GM18520 (cell line): ENCODE results near the gene RPS6KA2.

Experiments
- ATAC-seq: cut with Tn5 transposase; IDR thresholded peaks from one replicate; pipeline ENCODE4 v1.9.1; 2021; ENCODE audit not compliant: unreplicated experiment

The RPS6KA2 gene

DNA sequence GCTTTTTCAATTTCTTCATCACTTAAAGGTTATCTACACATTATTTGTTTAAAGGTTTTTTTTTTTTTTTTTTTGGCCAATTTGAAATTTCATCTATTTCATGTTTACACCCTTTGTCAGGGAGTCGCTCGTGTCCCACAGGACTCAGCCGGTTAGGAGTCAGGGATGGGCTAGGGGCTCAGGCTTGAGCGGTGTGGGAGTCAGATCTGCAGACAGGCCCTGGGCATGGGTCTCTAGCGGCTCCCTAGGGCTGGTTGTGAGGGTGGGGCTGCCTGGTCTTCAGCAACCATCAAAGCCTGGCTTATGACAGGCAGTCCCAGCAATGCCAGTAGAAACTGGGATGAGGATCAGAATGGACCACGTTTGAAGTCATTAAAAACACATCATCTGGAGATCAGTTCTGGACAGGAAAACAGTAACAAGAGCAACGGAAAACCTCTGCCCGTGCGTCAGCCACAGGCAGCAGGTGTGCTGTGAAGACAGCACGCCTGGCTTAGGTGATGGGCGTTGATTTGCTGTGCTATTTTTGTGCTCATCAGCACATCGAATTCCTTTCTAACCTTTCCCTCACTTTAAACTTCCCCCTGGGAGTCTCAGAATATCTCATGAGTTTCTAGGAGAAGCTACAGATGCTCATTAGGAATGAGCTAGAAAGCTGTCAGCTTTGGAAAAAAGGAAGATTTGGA is 153.0 kb downstream of the RPS6KA2 start:
- ATAC-seq = no peak

DNA sequence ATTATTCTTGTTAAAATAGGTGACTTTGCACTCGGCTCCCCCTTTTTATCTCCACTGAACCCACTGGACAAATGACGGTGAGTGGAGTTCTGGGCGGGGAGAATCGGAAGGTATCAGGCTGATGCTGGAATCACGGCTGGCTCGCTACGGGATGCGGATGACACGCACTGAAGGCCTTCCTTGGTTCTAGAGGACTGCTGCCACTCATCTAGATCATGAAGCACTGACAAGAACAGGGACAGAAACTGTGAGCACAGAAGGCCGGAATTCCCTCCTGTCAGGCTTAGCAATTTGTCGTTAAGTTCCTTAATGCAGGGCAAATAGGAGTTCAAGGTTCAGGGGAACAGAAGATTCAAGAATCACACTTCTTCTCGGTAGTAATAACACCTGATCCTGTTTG is 154.4 kb downstream of the RPS6KA2 start:
- no peak for ATAC-seq

GRCh38 chr6:166471797-166472260 is 155.2 kb downstream of the RPS6KA2 start:
- ATAC-seq = no peak

- no peak for ATAC-seq
Observed at GRCh38 chr6:166470863-166471410, 156.1 kb downstream of the RPS6KA2 start.

DNA sequence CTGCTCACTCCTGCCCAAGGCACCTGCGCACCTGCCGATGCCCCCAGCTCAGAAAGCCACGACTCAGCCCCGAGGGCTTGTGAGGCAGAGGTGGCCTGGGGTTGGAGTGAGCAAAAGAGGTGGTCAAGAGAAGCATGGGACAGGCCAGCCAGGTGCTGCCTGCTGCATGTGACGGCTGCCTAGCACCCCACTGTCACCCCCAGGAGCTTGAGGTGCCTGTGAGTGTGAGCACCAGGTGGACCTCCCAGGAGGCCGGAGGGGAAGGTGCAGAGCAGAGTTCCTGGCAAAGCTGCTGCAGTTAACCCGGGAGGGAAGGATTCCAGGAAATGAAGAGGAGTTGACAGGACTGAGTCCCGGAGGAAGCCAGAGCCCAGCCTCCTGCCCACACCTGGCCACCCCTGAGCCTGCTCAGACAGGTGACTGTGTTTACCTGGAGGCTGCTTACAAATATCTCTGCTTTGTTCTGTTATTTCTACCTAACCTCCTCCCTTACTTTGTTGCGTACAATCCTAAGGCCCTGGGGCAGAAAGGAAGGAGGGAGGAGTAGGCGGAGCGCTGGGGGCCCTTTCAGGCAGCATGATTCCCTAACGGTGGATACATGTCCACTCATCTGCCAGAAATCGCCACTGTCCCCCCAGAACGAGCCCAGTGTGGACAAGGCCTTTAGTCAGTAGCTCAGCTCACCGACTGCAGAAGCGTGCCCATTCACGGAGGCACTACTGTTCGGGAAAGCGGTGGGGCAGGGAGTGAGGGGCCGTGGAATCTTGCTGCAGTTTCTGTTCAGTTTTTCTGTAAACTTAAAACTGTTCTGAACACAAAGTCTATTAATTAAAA is 156.8 kb downstream of the RPS6KA2 start:
- ATAC-seq = no peak

GRCh38 chr6:166469426-166469961 is 157.6 kb downstream of the RPS6KA2 start:
- ATAC-seq = no peak

DNA sequence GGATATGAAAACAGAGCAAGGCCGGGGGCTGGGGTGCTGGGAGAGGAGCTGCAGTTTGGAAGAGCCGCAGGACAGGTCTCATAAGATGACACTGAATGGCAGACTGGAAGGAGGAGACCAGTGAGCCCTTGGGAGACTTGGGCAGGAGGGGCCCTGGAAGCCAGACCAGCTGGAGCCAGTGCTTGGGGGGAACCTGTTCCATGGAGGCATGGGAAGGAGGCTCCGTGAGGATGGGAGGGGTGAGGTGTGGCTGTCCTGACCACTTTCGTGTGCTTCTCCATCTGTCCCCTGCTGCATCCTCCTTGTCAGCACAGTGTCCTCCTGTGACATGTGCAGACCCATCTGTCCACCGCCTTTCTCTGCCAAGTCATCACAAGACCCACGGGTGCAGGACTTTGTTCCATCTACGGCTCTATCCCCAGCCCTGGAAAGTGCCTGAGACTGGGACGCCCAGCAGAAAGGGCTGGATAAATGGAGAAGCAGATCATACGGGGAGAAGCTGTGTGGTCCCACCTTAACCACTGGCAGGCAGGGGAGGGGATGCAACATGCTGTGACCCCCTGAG is 159.5 kb downstream of the RPS6KA2 start:
- no peak for ATAC-seq

DNA sequence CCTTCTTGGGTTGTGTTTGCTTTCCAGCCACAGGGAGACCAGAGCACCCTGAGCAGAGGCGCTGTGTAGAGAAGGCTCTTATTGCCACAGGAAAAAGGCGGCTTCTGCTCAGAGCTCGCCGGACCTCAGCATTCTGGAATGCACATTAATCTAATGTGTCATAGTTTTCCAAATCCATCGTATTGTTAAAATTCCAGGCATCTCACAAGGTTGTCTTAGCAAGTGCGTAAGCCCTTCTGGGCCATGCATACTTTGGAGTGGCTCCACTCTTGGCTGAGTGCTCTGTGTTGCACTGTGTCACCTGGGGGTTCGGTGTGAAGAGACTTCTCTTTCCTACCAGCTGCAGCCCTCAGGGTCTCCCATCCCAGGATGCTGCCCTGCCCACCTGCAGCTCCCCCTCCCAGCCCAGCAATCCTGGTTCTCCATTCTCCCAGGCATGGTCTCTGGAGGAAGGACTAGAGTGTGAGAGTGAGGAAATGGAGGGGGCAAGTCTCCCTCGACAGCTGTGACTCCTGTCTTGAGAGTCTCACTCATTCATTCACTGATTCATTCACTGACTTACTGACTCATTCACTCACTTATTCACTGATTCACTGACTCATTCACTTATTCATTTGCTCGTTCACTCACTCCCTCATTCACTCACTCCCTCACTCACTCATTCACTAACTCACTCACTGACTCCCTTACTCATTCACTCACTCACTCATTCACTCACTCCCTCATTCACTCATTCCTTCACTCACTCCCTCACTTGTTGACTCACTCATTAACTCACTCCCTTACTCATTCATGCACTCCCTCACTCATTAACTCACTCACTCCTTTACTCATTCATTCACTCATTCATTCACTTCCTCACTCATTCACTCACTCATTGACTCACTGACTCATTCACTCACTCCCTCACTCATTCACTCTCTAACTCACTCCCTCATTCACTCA is 160.6 kb downstream of the RPS6KA2 start:
- ATAC-seq = no peak

DNA sequence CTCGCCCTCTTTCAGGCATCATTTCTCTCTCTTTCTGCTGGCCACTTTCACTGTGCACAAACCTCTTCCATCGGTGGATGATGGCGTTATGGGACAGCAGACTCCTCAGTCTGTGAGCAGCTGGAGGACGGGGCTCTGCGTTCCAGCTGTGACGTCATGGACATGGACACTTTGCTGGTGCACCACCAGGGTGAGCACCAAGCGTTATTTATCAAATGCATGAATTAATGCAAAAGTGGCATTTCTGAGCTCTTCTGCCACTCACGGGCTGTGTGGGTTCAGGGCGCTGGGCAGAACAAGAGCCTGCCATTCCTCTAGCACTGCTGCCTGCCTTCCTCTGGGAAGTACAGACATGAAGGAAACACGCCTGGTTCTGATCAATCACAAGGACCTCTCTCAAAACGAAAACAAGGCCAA is 161.4 kb downstream of the RPS6KA2 start:
- ATAC-seq = no peak

GRCh38 chr6:166465003-166465399 is 162.1 kb downstream of the RPS6KA2 start:
- ATAC-seq = no peak

- ATAC-seq = no peak
Observed at GRCh38 chr6:166464068-166465002, 162.7 kb downstream of the RPS6KA2 start.

GRCh38 chr6:166463359-166464067 is 163.5 kb downstream of the RPS6KA2 start:
- no peak for ATAC-seq

DNA sequence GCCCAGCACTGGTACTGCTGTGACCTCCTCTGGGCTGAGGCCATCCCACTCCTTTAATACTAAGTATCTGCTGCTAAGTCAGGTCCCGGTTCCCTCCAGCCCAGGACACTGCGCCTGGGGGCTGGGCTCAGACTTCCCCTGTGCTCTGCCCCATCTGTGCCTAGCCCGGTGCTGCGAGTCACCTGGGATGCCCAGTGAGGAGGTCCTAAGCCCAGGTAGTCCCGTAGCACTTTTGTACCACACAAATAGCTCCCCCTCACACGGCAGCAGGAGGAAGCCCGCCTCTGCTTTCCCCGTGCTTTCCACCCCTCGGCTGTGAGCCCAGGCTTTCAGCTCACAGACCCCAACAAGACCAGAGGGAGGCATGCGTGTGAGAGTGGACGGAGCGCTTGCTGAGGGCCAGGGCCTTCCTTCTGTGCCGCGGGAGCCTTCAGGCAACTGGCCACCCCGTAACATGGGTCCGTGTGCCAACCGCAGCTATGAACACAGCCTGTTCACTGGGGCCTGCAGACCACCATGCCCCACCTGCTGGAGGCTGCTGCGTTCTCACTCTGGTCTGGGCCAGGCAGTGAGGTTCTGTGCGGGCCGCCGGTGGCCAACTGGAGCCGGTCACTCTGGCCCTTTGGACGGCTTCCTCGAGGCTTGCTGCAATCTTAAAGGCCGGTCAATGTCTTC is 164.5 kb downstream of the RPS6KA2 start:
- ATAC-seq = no peak

DNA sequence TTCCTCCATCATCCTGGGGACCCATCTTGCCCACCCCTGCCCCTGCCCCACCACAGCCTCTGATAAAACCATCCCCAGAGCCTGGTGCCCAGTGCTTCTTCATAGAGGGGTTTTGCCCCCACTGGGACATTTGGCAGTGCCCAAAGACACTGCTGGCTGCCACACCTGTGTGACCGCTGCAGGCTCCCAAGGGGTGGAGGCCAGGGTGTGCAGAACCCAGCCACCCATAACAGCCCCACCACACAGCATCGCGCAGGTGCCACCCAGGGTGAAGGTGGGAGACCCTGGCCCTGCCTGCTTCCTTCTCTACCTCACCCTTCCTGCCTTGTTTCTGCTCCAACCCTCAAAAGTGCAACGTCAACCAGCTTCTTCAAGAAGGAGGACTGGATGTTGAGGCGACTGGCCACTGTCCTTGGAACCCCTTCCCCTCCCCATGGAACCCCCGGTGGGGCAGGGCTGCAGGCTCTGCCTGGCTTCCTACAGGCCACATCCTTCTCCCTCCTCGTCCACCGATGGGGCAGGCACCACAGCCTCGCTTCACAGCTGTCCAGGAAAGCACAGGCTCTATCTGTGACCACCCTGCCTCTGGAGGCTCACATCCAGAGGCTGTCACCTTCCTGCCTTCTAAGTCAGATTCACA is 165.1 kb downstream of the RPS6KA2 start:
- ATAC-seq = no peak

DNA sequence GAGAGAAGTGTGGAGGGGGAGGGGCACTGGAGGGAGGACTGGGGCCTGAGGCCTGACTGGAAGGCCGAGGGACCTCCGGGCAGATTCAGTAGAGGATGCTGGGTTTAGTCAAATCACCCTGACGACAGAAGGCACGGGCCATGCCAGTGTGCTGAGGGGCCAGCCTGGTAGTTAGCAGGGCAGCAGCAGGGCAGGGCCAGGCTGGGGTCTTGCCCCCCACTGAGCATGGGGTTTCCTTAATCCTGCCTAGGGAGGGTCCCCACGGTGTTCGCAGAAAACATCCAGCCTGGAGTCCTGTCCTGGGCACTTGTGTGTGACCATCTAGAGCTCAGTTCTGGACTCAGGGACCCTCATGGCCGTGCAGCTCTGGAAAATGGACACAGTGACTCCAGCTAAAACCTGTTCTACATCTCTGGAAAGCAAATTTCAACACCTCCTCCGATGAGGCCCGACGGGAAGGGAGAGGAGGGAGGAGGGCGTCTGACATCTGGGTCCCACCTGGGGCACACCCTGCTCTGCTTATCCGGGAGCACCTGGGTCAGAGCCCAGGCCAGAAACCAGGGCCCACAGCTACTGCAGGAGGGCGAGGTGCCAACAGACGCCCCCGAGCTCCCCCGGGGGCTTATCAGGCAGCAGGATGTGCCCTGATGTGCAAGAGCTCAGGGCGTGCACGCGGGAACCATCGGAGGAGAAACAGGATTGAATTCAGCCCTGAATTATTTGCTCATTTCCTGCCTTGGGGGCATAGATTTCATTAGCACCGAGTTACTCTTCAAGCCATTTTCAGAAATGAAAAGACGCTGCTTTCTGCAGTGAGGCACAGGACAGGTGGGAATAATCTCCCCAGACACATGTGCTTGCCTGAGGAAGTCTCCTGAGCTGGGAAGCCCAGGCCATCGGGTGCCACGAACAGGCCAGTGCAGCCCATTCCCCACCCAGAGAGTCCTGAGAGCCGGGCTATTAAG is 166.3 kb downstream of the RPS6KA2 start:
- ATAC-seq = no peak

DNA sequence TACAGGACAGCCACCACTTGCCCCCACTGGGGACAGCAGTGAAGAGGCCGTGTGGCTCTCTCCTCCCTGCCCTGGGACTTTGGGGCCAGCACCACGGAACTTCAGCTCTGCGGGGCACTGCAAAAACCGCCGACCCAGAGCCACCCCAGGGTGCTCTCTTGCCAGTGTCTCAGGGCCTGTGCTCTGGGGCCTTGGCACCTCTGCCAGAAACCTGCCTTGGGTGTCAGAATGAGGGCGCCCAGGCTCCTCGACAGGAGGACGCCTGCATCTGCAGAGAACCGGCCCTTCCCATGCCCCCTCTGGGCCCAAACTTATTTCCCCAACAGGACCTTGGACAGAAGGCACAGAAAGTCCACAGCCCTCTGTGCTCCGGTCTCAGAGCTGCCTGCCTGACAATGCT is 167.1 kb downstream of the RPS6KA2 start:
- ATAC-seq = no peak
